A549 (cell line): Measurements from ENCODE around the gene CEL. TPM values are rescaled to one million over a fixed set of nuclear protein-coding genes. Genes with fewer than 3 reads are reported as not detected.

ENCODE experiments used
- ATAC-seq, 2 experiments: fragments of 200-7000 bp in 1 of 2; fragments of >200 bp in 1 of 2; cut with Nextera tagmentation in 1 of 2; cut with Tn5 transposase in 1 of 2; 3 replicates each; pipeline versions ENCODE4 v1.8.0 to v1.9.1; 2018 to 2020; ENCODE audit warnings: mild to moderate bottlenecking in 1 of 2, moderate library complexity in 1 of 2
- CTCF ChIA-PET: fragments of 300-600 bp; sonication (Branson Sonifier 250); formaldehyde crosslinking; extraction: SDS; loops from one replicate; lab custom pipeline; 2021; ENCODE audit warnings: antibody characterized with exemption, inconsistent platforms; lab: Yijun Ruan, JAX
- POLR2A ChIA-PET: fragments of 350-600 bp; formaldehyde crosslinking; extraction: SDS; loops from one replicate; lab custom pipeline; 2021; ENCODE audit warnings: antibody characterized with exemption, inconsistent platforms; lab: Yijun Ruan, JAX
- DNase-seq, 2 experiments: peaks; one replicate each; pipeline versions ENCODE4 v3.0.0 to v3.0.0-alpha.2; 2011 to 2016; ENCODE audit warnings: low read depth in 1 of 2, low spot score in 1 of 2
- FAIRE-seq: peaks from 2 replicates; lab custom pipeline; 2011; peaks lifted over from hg19 to GRCh38; lab: Jason Lieb, UNC
- H3K27ac ChIP-seq, 2 experiments: fragments of >200 bp; sonication (Bioruptor Twin); formaldehyde crosslinking; 3 replicates each; pipeline ENCODE4 v1.5.1; 2016 to 2017
- H3K4me1 ChIP-seq: fragments of >200 bp; sonication (Bioruptor Twin); formaldehyde crosslinking; 3 replicates; pipeline ENCODE4 v1.6.1; 2016
- H3K4me2 ChIP-seq: fragments of >200 bp; sonication (Bioruptor Twin); formaldehyde crosslinking; 3 replicates; pipeline ENCODE4 v1.6.1; 2016
- H3K4me3 ChIP-seq: fragments of >200 bp; sonication (Bioruptor Twin); formaldehyde crosslinking; 3 replicates; pipeline ENCODE4 v1.5.1; 2016
- H3K9me3 ChIP-seq: fragments of >200 bp; sonication (Bioruptor Twin); formaldehyde crosslinking; 3 replicates; pipeline ENCODE4 v1.6.1; 2016
- CHD4 ChIP-seq: fragments of 200-600 bp; sonication (generic); IDR thresholded peaks from 2 replicates; pipeline ENCODE4 v1.6.1; 2016; ENCODE audit warnings: antibody characterized with exemption, mild to moderate bottlenecking, borderline replicate concordance
- EHMT2 ChIP-seq: fragments of 200-600 bp; sonication (generic); IDR thresholded peaks from 2 replicates; pipeline ENCODE4 v1.6.1; 2016; ENCODE audit warnings: antibody characterized with exemption, low read depth, mild to moderate bottlenecking, moderate library complexity
- FOSL2 ChIP-seq, 2 experiments: fragments of 450-650 bp in 1 of 2; fragments of >200 bp in 1 of 2; sonication (Bioruptor Twin) in 1 of 2; formaldehyde crosslinking; IDR thresholded peaks; 2 replicates each; pipeline versions ENCODE4 v1.5.0 to v1.6.1; 2016 to 2020; ENCODE audit warnings: mild to moderate bottlenecking in 1 of 2, moderate library complexity in 1 of 2
- HEYL ChIP-seq: fragments of 250-450 bp; sonication (Bioruptor Pico); IDR thresholded peaks from 2 replicates; pipeline ENCODE4 v1.8.0; 2021; ENCODE audit warnings: mild to moderate bottlenecking, moderate library complexity
- PHF8 ChIP-seq: fragments of 200-600 bp; sonication (generic); IDR thresholded peaks from 2 replicates; pipeline ENCODE4 v1.6.1; 2016; ENCODE audit warnings: low read depth, mild to moderate bottlenecking, antibody characterized with exemption, moderate library complexity, borderline replicate concordance
- POLR2A ChIP-seq: IDR thresholded peaks from 2 replicates; pipeline ENCODE4 v1.6.1; 2012; ENCODE audit warnings: mild to moderate bottlenecking, low read length
- RAD21 ChIP-seq, 2 experiments: fragments of >200 bp in 1 of 2; sonication (Bioruptor Twin) in 1 of 2; formaldehyde crosslinking in 1 of 2; IDR thresholded peaks in 1 of 2; conservative IDR thresholded peaks in 1 of 2; 2 replicates in 1 of 2; 3 replicates in 1 of 2; pipeline ENCODE4 v1.6.1; 2012 to 2018; ENCODE audit warnings: inconsistent platforms in 1 of 2
- RFX5 ChIP-seq: fragments of 450-650 bp; IDR thresholded peaks from 2 replicates; pipeline ENCODE4 v1.7.1; 2014; ENCODE audit warnings: antibody characterized with exemption, mild to moderate bottlenecking, moderate library complexity
- SREBF2 ChIP-seq: fragments of 450-650 bp; IDR thresholded peaks from 2 replicates; pipeline ENCODE4 v1.6.1; 2014; ENCODE audit warnings: mild to moderate bottlenecking, moderate library complexity
- ZFP36 ChIP-seq: fragments of 450-650 bp; IDR thresholded peaks from 2 replicates; pipeline ENCODE4 v1.6.1; 2014; ENCODE audit warnings: borderline replicate concordance; ENCODE audit not compliant: partially characterized antibody
- WGBS: methylation state at CpG from one replicate; pipeline ENCODE4 v1.1.6; 2017; ENCODE audit errors: missing lambda C conversion rate; 5-methylcytosine and 5-hydroxymethylcytosine counted together
- polyA plus RNA-seq, 4 experiments: library from polyadenylated mRNA; depleted of rRNA in 3 of 4; stranded (reverse); fragments of >200 nt; fragmentation: RNase III in 1 of 4; extraction: RNeasy Plus Mini Kit Qiagen cat#74134 plus additional on column Dnase treatment in 1 of 4; gene quantifications; 2 replicates in 3 of 4; 3 replicates in 1 of 4; pipeline ENCODE4 v1.2.3, GENCODE V29; 2011 to 2017
- TF ChIP-seq, protein P1 (sequence below): fragments of 250-450 bp; sonication (Bioruptor Pico); IDR thresholded peaks from 2 replicates; pipeline ENCODE4 v1.5.0; 2020; ENCODE audit warnings: low read depth, mild to moderate bottlenecking, moderate library complexity
- TF ChIP-seq, protein P2 (sequence below): fragments of >200 bp; sonication (Bioruptor Twin); formaldehyde crosslinking; IDR thresholded peaks from 3 replicates; pipeline ENCODE4 v1.6.1; 2016
- TF ChIP-seq, protein P3 (sequence below): fragments of >200 bp; sonication (Bioruptor Twin); formaldehyde crosslinking; IDR thresholded peaks from 3 replicates; pipeline ENCODE4 v1.5.1; 2016
- TF ChIP-seq, protein P4 (sequence below): fragments of 200-600 bp; sonication (generic); IDR thresholded peaks from 2 replicates; pipeline ENCODE4 v1.6.1; 2016; ENCODE audit warnings: antibody characterized with exemption, mild to moderate bottlenecking, moderate library complexity
- TF ChIP-seq, protein P5 (sequence below): fragments of 450-650 bp; IDR thresholded peaks from 2 replicates; pipeline ENCODE4 v1.6.1; 2014; ENCODE audit warnings: antibody characterized with exemption

CEL gene
- polyA plus RNA-seq, 2 of the 4 experiments (the other 2 are of a cell fraction): 0.23 to 0.68 TPM

DNA sequence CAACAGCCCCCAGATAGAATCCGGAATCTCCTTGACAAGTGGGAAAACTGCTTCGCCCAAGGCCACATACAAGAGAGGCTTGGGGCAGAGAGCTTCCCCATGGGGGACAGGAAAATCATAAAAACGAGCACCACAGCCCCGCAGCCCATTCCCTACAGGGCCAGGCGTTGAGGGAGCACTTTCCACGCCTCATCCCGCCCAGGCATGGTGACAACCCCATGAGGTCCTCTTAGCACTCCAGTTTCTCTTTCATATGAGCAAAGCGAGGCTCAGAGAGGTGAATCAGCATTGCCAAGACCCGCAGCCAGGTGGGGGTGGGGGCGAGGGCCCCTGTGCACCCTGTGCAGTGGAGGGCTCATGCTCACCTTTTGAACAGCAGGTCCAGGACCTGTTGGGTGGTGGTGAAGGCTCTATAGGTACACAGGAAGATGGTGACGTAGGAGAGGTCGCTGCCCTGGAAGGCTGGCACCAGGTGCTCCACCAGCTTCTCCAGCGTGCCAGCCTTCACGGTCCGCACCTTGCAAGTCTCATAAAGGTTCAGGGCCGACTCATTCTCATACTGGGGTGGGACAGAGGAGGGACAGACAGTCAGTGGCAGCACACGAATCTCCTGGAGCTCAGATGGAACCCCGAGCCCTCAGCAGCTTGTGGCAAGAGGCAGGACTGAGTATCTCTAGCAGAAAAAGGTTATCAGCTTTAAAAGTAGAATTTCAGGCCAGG, 48.3 kb downstream of the CEL start:
- TF ChIP-seq, protein P1, sequence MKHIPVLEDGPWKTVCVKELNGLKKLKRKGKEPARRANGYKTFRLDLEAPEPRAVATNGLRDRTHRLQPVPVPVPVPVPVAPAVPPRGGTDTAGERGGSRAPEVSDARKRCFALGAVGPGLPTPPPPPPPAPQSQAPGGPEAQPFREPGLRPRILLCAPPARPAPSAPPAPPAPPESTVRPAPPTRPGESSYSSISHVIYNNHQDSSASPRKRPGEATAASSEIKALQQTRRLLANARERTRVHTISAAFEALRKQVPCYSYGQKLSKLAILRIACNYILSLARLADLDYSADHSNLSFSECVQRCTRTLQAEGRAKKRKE (CRISPR knock-in tag): no peak
- TF ChIP-seq, protein P2, sequence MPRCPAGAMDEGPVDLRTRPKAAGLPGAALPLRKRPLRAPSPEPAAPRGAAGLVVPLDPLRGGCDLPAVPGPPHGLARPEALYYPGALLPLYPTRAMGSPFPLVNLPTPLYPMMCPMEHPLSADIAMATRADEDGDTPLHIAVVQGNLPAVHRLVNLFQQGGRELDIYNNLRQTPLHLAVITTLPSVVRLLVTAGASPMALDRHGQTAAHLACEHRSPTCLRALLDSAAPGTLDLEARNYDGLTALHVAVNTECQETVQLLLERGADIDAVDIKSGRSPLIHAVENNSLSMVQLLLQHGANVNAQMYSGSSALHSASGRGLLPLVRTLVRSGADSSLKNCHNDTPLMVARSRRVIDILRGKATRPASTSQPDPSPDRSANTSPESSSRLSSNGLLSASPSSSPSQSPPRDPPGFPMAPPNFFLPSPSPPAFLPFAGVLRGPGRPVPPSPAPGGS: no peak
- TF ChIP-seq RAD21 (conservative IDR thresholded peaks at IDR 0.05 in 1 of 2, IDR thresholded peaks at IDR 0.05 in 1 of 2) (no peak), HEYL (CRISPR knock-in tag) (no peak), POLR2A (no peak), CHD4 (no peak)
- TF ChIP-seq, protein P3, sequence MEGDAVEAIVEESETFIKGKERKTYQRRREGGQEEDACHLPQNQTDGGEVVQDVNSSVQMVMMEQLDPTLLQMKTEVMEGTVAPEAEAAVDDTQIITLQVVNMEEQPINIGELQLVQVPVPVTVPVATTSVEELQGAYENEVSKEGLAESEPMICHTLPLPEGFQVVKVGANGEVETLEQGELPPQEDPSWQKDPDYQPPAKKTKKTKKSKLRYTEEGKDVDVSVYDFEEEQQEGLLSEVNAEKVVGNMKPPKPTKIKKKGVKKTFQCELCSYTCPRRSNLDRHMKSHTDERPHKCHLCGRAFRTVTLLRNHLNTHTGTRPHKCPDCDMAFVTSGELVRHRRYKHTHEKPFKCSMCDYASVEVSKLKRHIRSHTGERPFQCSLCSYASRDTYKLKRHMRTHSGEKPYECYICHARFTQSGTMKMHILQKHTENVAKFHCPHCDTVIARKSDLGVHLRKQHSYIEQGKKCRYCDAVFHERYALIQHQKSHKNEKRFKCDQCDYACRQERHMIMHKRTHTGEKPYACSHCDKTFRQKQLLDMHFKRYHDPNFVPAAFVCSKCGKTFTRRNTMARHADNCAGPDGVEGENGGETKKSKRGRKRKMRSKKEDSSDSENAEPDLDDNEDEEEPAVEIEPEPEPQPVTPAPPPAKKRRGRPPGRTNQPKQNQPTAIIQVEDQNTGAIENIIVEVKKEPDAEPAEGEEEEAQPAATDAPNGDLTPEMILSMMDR: no peak
- TF ChIP-seq, protein P4, sequence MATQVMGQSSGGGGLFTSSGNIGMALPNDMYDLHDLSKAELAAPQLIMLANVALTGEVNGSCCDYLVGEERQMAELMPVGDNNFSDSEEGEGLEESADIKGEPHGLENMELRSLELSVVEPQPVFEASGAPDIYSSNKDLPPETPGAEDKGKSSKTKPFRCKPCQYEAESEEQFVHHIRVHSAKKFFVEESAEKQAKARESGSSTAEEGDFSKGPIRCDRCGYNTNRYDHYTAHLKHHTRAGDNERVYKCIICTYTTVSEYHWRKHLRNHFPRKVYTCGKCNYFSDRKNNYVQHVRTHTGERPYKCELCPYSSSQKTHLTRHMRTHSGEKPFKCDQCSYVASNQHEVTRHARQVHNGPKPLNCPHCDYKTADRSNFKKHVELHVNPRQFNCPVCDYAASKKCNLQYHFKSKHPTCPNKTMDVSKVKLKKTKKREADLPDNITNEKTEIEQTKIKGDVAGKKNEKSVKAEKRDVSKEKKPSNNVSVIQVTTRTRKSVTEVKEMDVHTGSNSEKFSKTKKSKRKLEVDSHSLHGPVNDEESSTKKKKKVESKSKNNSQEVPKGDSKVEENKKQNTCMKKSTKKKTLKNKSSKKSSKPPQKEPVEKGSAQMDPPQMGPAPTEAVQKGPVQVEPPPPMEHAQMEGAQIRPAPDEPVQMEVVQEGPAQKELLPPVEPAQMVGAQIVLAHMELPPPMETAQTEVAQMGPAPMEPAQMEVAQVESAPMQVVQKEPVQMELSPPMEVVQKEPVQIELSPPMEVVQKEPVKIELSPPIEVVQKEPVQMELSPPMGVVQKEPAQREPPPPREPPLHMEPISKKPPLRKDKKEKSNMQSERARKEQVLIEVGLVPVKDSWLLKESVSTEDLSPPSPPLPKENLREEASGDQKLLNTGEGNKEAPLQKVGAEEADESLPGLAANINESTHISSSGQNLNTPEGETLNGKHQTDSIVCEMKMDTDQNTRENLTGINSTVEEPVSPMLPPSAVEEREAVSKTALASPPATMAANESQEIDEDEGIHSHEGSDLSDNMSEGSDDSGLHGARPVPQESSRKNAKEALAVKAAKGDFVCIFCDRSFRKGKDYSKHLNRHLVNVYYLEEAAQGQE: no peak
- ATAC-seq (no peak), FAIRE-seq (no peak), DNase-seq (no peak)
- WGBS: 79% methylated on average over 15 of the region's 18 CpGs
- Histone ChIP-seq H3K27ac (no peak overlapping the region), H3K4me2 (no peak overlapping the region), H3K4me1 (peaks cover 3% of the 10 kb centered on the region; the same call in 2 of the 3 replicates), H3K4me3 (no peak overlapping the region), H3K9me3 (no peaks in the 10 kb centered on the region)
- POLR2A ChIA-PET: interaction anchor here (1.2 kb wide), 1 partner anchor 23 kb away, joined by 3 read pairs; no protein-coding TSS in a partner anchor
- CTCF ChIA-PET: interaction anchor here (0.8 to 30.3 kb wide), 4 partner anchors 9 to 87 kb away, joined by 3 to 1284 read pairs (median 76); no protein-coding TSS in a partner anchor

DNA sequence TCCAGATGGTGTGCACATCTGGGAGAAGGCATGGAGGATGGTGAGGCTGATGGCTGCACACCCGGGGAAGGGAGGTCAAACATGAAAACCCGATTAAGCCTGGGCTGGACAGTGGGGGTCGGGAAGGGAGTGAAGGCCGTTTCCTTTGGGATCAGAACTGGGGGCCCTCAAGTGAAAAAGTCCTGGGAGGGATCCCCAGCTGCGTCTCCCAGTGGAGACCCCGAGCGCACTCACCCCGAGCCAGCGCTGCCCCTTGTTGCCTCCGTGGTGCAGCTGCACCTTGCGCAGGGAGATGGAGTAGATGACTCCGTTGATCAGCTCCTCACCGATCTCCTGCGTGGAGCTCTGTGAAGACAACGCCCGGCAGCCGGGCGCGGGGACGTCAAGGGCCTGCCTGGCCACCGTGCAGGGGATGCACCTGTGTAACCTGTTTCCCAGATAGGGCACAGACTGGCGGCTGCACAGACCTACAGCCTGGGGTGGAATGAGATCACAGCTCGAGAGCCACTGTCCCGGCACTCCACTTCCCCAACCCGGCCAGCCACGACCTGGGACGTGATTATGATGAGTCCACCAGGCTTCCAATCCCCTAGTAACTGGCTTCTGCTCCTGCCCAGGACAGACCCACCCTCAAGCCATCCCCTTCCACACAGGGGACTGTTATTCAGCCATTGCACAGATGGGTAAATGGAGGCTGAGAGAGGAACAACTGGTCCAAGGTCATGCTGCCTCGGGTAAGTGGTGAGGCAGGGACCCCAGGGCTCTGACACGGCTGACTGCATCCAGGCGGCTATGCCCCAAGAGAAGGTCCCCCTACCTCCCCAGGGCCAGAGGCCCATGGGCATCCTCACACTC, 50.3 kb downstream of the CEL start:
- 91% methylated on average over 28 of the region's 30 CpGs for WGBS
- ATAC-seq (no peak), DNase-seq (no peak), FAIRE-seq (no peak)
- Histone ChIP-seq H3K4me3 (no peak overlapping the region), H3K4me2 (no peak overlapping the region), H3K9me3 (no peaks in the 10 kb centered on the region), H3K4me1 (peaks cover 3% of the 10 kb centered on the region; the same call in 2 of the 3 replicates), H3K27ac (no peak overlapping the region)
- TF ChIP-seq PHF8 (no peak), ZFP36 (no peak), RFX5 (no peak), SREBF2 (no peak), RAD21 (conservative IDR thresholded peaks at IDR 0.05 in 1 of 2, IDR thresholded peaks at IDR 0.05 in 1 of 2) (no peak), FOSL2 (IDR thresholded peaks at IDR 0.05) (no peak), FOSL2 (CRISPR knock-in tag; IDR thresholded peaks at IDR 0.05) (no peak), EHMT2 (no peak), CHD4 (no peak)
- TF ChIP-seq, protein P3: no peak
- TF ChIP-seq, protein P5, sequence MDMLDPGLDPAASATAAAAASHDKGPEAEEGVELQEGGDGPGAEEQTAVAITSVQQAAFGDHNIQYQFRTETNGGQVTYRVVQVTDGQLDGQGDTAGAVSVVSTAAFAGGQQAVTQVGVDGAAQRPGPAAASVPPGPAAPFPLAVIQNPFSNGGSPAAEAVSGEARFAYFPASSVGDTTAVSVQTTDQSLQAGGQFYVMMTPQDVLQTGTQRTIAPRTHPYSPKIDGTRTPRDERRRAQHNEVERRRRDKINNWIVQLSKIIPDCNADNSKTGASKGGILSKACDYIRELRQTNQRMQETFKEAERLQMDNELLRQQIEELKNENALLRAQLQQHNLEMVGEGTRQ: no peak
- POLR2A ChIA-PET: no interaction called here
- CTCF ChIA-PET: interaction anchor here (1.3 to 30.3 kb wide), 4 partner anchors 11 to 375 kb away, joined by 3 to 1284 read pairs (median 74); no protein-coding TSS in a partner anchor
